NCI-H2107 treated with DMSO at 0.1 percent for 48 hours (cell line): ENCODE results near the gene TRABD2B.

Experiments used
- DNase-seq: peaks from one replicate; lab custom pipeline; 2025; ENCODE audit not compliant: unreplicated experiment; lab: John Stamatoyannopoulos, UW

Gene TRABD2B

DNA sequence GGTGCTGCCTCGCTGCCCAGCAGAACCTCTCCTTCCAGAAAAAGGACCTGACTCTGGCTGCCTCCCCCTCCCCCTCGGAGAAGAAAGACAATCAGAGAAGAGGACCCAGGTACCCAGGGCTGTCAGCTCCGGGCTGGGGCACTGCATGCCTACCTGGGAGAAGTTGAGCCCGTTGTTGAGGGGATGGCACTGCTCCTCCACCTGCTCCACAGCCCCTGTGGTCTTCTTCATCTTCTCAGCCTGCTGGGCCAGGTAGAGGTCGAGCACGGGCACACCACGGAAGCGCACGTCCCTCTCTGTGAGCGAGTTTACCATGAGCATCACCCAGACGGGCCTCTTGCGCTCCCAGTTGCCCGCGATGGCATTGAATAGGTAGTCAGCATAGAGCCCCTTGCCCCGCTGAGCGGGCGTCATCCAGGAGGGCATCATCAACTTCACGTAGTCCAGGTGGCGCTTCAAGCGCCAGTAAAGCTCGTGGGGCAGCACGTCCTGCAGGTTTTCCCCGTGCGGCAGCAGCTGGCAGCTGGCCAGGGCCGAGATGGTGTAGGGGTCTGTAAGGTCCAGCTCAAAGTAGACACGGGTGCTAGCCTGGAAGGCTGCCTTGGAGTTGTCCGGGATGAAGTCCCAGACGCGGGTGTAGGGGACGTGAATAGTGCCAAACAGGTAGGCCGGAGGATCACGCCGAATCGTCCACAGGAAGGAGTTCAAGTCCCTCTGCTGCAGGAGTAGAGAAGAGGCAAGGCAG, 3.1 kb downstream of the TRABD2B start:
- no peak for DNase-seq

DNA sequence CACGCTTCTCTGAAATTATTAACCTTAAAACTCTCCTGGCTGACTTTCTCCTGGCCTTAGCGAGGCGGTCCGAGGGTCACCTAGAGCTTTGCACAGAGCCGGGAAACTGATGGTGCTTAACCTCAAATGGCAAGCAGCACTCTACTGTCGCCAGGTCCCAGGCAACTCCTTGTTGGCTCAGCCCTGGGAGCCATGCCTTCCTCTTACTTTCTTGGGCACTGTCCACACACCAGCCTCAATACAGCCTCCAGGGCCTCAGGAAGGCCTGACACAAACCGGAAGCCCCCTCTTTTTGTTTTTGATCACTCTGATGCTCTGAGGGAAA, 3.8 kb downstream of the TRABD2B start:
- no peak for DNase-seq

DNA sequence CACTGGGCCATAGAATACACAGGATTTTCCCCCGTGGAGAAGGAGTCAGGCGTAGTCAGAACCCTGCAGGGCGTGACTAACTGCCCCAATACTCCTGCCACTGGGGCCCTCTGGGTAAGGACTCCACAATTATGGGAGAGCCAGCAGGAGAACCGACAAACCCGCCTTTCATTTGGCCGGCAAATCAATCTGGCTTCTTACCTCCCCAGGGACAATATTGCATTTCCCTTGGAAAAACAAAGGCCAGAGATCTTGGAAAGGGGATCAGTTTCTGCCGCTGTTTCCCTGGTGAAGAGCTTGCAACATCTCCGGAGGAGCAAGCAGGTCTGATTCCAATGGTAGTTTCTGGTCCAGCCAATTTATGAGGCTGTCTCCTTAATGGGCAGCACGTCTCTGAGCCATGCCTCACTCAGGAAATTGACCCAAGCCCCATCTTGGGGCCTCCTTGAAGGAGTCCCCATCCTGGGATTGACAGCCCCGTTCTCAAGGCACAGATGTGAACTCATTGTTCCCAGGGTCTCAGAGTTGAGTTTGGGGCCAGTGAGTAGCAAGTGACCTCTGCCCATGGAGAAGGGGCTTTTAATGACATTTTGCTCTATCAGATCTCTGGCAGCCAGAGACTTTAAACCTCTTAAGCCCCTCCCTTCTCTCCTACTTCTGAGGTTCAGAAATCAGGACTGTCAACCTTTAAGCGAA, 4.3 kb downstream of the TRABD2B start:
- no peak for DNase-seq

DNA sequence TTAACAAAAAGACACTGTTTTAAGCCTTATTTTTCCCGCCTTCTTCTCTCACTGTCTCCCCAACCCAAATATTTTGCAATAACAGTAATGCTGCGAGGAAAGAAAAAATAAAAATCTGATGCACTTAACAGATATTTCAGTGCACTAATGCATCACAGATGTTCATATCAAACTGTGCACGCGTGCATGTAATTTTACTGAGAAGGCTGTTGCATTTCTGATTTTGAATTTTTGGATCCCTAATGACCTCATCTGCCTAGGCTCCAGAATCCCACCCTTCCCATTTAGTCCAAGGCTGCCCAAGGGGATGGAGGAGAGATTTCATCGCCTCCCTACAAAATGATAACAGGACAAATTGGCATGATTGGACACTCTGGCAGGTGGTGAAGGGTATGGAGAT, 5.5 kb downstream of the TRABD2B start:
- no peak for DNase-seq

DNA sequence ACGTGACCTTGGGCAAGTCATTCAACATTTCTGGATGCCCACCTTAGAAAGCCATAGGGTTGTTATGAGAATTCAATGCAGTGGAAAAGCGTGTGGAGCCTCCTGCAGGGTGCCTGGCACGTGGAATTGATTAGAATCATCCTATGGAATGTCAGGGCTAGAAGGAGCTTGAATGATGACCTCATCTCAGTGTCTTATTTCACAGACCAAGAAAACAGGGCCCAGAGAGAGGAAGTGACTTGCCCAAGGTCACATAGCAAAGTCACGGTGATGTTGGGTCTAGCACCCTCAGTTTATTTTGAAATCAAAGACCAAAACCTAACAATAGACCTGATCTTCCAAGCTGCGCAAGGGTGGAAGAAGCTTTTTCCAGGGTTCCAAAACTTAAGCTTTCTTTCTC, 6.0 kb downstream of the TRABD2B start:
- DNase-seq = no peak

DNA sequence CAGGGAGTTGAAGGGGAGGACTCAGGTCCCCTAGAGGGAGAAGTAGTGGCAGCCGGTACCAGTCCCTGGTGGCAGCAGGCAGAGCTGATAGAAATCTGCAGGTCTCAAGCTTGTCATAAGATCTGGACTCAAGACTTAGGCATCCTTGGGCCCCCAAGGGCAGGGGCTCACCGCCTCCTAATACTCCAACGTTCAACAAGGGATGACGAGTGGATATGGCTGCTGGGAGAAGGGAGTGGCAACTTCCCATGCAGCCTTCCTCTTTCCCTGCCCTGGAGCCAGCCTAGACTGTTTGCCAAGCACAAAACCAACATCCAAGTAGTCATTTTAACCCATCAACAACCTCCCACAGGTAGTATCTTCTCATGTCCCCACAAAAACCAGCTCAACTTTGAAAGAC, 6.9 kb downstream of the TRABD2B start:
- DNase-seq = no peak

DNA sequence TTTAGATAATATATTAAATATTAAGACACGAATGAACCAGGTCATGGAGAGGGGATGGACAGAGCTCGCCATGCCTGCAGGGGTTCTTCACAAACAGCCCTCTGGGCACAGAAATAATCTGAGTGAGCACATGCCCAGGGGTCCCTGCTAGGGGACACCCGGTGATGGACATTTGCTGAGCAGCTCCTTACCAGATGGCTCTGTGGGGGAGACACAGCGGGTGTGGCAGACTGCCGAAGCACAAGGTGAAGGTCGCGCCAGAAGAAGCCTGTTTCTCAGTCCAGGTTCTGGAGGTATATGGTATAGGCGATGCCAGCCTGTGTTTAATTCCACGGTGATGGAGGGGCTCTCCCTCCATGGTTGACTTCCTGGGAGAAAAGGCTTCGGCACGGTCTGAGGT, 9.6 kb downstream of the TRABD2B start:
- DNase-seq = no peak

DNA sequence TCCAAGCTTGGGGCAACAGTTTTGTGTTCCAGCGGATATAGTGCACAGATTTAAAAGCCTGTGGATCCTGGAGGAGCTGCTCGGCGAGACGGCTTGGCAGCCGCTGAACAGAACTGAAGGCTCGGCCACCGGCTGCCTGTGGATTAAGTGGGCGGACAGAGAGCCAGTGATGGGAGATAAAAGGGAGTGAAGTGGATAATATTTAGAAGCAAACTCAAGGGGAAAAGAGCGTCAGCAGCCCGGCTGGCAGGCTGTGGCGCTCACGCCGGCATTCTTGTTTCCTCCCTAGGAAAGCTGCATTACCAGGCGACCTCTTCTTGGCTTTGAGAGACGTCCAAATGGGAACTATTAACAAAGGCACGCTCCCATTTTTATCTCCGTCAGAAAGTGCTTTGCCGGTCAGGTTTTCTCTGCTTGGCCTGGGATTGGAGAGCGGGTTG, 10.4 kb downstream of the TRABD2B start:
- no peak for DNase-seq

DNA sequence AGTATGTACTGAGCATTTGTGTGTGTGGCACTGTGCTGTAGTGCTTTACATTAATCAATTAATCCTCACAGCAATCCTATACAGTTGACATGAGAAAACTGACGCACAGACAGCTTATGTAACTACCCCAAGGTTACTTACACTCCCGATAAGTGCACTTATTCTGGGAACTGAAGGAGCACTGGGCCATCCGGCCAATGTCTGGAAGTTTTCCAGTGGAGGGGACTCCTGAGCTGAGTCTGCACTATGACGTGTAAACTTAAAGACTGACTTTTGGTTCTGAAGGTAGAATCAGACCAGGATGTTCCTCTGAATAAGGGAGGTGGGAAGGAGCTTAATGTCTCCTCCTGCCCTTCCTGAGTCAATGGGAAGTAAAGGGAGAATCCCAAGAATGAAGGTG, 12.2 kb downstream of the TRABD2B start:
- DNase-seq = no peak

DNA sequence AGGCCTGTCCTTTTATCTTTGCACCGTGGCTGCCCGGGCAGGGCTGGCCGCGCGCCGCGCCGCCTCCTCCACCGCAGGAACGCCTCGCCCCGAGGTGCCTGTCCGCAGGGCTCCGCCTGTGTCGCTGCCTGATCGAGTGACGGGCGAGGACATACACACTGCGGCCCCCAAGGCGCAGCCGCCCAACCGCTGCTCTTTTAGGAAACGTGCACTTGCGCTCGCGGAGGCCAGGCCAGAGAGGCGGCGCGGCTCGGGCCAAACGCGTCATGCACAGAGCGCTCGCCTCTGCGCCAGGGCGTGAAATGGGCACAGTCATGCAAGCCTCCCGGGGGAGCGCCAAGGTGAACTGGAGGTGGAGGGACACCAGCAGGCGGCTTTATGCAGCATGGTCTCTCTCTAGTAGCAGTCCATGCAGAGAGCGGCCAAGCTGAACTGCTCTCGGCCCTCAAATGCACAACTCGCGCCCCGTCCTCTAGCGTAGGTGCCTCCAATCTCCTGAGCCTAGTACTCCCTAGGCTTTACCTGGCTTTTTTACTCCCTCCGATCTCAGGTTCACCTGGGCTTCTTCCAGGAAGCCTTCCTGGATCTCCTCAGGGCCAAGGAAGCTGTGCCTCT, 12.9 kb downstream of the TRABD2B start:
- DNase-seq = no peak

DNA sequence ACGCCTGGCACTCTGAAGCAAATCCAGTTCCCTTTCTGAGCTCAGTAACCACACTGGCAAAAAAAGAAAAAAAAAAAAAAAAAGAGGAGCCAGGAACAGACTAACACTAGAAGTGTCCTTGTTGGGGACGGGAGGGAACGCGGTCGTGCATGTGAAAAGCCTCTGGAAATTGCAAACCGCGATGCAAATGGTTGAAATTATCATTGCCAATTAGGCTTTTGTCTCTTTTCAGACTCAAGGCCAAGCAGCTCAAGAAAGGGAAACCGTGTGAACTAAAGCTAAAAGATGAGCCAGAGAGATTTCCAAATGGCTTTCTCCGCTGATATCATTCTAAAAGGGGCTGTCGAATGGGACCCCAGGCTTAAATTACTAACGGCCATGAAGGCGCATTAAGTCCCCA, 13.5 kb downstream of the TRABD2B start:
- DNase-seq = no peak

DNA sequence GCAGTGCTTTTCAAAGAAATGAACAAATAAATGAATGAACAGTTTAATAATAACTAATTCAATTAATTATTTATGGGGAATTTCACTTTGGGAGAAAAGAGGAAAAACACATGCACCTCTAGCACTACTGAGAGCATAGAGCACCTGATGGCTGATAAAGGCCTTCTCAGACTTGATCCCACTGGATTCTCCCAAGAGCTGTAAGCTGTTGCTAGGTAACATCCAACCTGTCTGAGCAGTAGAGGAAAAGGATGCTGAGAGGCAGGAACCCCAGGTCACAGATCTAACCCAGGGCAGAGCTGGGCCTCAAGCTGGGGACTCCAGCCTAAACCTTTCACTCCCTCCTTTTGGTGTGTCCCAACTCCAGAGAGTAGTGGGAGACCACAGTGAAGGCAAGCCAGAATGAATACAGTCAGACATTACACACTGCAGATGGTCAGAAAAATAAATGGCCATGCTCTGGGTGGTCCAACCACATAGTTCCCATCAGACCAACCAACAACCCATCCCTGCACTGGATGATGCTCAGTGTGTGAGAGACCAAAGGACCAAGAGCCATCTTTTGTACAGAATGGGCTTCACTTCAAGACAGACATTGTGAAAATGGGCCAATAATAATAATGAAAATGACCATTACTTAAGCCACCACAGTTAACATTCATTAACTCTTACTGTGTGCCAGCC, 15.4 kb downstream of the TRABD2B start:
- DNase-seq = no peak

DNA sequence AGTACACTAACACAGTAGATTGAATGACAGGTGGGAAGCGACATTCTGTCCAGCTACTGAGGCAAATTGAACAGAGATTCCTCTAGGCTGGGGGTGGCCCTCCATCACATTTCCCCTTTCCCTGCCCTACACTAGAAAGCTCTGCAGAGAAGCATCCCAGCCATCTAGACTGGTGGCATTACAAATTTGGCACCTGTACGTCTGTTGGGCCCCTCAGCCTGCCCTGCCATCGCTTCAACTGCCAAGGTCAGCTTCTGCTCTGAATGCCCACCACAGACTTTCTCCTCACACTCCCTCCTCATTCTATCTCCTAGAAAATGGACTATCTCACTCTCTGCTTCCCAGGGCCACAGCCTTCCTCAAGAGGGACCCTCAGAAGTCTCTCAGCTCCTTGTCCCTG, 16.7 kb downstream of the TRABD2B start:
- DNase-seq = no peak

DNA sequence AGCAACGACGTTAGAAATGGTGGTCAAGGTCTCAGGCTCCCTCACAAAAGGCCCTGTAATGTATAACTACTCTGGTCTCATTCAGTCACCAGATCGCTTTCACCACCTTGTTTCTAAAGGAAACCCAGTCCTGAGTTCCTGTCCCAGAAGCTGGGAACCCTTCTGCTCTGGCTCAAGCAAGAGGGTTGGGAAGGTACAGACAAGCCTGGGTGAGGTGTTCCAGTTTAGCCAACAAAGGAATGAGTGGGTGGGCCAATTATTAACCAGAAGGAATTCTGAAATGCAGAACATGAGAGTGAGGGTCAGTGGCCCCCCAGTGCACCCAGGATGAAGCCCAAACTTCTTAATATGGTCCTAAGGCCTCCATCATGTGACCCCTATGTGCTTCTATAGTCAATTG, 17.5 kb downstream of the TRABD2B start:
- no peak for DNase-seq

DNA sequence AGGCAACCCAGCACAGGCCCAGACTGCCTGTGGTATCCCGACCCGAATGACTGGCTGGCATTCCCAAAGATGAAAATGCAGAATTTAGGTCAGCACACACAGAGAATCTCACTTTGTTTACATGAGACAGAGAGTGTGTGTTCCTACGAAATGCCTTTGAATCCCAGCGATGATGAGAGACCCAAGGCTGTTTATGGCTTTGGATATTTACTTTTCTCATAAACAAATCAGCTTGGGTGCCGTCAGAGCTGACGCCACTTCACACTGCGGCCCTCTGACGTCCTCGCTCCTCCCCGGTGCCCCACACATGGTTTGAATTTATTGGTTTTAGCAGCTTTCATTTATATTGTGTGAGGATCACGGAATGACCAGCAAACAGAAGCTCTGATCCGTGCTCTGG, 18.7 kb downstream of the TRABD2B start:
- DNase-seq = no peak

DNA sequence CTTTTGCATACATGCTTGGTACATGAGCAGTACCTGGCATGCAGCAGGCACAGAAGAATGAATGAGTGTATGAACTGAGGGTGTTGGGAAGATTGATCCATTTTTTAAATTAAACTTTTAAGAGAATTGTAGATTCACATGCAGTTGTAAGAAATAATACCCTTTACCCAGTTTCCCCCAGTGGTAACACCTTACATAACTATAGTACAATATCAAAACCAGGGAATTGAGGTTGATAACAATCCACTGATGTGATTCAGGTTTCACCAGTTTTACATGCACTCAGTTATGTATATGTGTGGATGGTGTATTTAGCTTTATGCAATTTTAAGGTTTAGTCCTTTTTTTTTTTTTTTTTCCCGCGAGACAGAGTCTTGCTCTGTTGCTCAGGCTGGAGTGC, 20.5 kb downstream of the TRABD2B start:
- no peak for DNase-seq

DNA sequence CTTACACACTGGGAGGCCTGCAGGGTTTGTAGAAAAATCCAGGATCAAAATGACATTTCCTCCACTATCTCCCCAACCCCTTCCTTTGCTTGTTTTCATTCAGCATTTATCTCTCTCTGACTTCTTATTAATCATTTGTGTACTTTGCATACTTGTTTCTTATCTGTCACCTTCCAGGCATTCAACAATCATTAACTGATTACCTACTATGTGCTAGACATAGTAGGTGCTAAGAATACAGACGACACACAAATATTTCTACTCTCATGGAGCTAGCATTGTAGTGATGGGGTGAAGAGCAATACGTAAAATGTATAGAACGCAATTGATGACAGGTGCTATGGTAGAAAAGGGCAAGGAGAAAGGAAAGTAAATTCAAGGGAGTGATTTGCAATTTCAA, 20.9 kb downstream of the TRABD2B start:
- no peak for DNase-seq

DNA sequence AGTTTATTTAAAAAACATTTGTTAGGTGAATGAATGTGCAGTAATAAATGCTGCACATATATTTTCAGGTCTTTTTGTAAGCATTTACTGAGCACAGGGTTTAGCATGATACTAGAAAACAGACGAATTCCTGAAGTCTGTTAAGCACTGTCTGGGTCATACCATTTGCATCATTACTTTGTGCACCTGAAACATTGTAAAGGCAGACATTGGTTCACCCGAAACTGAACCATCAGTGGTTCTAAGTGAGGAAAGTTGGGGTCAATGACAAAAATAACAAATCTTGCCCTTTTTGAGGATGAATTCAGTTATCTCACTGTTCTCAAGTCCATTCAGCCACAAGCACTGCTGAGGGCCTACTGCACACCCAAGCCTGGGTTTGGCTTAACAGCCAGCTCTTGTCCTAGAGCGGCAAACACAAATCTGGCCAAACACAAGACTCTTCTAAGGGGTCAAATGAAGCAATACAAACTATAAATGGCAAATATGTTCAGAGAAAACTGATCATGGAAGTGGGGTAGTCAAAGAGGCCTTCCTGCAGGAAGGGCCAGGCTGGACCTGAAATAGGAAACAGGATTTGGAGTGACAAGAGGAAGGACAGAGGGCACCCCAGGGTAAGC, 21.8 kb downstream of the TRABD2B start:
- DNase-seq = no peak

DNA sequence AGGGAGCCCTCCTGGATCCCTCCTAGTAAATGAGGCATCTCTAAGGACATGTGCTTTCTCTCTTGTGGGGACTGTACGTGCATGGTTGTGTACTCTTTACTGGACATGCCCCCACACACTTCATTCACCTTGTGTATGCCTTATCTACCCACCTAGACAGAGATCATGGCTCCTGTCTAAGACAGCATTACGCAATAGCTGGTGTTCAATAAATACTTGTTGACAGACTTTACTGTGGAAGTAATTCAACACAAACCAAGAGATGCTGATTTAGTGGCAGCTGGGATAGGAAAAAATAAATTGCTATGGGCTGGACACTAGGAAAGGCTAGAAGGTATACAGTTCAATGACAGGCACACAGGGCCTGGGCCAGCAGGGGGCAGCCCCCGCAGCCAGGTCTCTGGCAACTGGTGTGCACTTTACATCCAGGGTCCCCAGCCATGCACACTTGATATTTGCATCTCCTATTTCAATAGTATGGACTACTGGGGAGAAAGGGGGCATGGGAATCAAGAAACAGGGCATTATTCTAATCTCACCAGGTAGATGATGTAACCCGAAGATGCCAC, 24.2 kb downstream of the TRABD2B start:
- no peak for DNase-seq

DNA sequence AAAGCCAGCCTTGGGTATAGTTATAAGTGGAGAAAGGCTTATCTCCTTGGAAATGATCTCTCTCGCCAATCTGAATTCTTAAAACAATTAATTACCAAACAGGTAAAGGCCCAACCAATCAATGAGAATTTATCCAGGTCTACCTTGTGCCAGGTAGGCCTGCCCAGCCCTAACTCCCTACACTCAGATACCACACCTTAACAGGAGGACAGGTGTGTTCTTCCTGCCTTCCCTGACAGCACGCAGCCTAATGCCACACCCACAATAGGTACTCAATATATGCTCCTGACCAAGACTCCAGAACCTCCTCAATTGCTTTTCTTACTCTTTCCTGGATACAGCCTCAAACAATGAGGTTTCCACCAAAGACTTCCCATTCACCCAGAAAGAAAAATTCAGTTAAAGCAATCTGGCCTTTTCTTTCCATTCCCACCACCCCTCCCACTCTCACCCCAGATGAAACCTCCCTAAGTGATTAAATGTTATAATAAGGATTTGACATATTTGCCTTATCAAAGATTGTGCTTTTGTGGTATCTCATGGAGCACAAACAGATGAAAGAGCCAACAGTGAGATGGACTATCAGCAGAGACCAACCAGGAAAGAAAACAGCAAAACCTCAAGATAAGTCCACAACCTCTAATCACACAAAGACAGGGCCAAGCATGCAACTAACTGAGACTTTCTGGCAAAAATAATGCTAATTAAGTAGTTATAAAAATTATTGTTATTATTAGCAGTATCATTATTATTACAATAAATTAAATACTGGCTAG, 25.6 kb downstream of the TRABD2B start:
- no peak for DNase-seq
